ENCODE data around the gene TCEANC.
"Not testable (repeated sequence)": the region's sequence is repeated elsewhere in the genome, so short reads cannot be mapped to it uniquely, and the experiment has no call there.

Gene TCEANC

GRCh38 chrX:13652850-13653693 lies at the start of gene TCEANC:
Gene TCEANC, plus strand, starts transcription at chrX:13653141. Its CDS starts 9,368 bp downstream, at chrX:13662509.
- peak; percentile 97 for FAIRE-seq

- no peak for FAIRE-seq
Observed at GRCh38 chrX:13605611-13606010, 47.3 kb upstream of the TCEANC start.

GRCh38 chrX:13607331-13607995 lies 45.5 kb upstream of the TCEANC start:
- FAIRE-seq: no peak

- FAIRE-seq: no peak
Observed at GRCh38 chrX:13607996-13608365, 45.0 kb upstream of the TCEANC start.

- FAIRE-seq: no peak
Observed at GRCh38 chrX:13614154-13614553, 38.8 kb upstream of the TCEANC start.

GRCh38 chrX:13620207-13620606 lies 32.7 kb upstream of the TCEANC start:
- peak; percentile 36 for FAIRE-seq

- no peak for FAIRE-seq
Observed at GRCh38 chrX:13622401-13622964, 30.5 kb upstream of the TCEANC start.

- FAIRE-seq: no peak
Observed at GRCh38 chrX:13627306-13627705, 25.6 kb upstream of the TCEANC start.

GRCh38 chrX:13637224-13637623 lies 15.7 kb upstream of the TCEANC start:
- FAIRE-seq: not testable (repeated sequence)

GRCh38 chrX:13638021-13638420 lies 14.9 kb upstream of the TCEANC start:
- no peak for FAIRE-seq

- FAIRE-seq: no peak
Observed at GRCh38 chrX:13638826-13639225, 14.1 kb upstream of the TCEANC start.

GRCh38 chrX:13641684-13642083 lies 11.3 kb upstream of the TCEANC start:
- not testable (repeated sequence) for FAIRE-seq

- no peak for FAIRE-seq
Observed at GRCh38 chrX:13645464-13646153, 7.3 kb upstream of the TCEANC start.

GRCh38 chrX:13646154-13646549 lies 6.8 kb upstream of the TCEANC start:
- FAIRE-seq: no peak

GRCh38 chrX:13647709-13648212 lies 5.2 kb upstream of the TCEANC start:
- FAIRE-seq: peak; percentile 60

- FAIRE-seq: not testable (repeated sequence)
Observed at GRCh38 chrX:13648336-13648735, 4.6 kb upstream of the TCEANC start.

GRCh38 chrX:13649838-13650237 lies 3.1 kb upstream of the TCEANC start:
- FAIRE-seq: no peak

- FAIRE-seq: peak; percentile 53
Observed at GRCh38 chrX:13650318-13650717, 2.6 kb upstream of the TCEANC start.

GRCh38 chrX:13651150-13651549 lies 1.8 kb upstream of the TCEANC start:
- FAIRE-seq: peak; percentile 18

- no peak for FAIRE-seq
Observed at GRCh38 chrX:13652287-13652793, 601 bp upstream of the TCEANC start.

- no peak for FAIRE-seq
Observed at GRCh38 chrX:13654116-13654515, 1.2 kb downstream of the TCEANC start.

GRCh38 chrX:13655674-13656073 lies 2.7 kb downstream of the TCEANC start:
- FAIRE-seq: no peak

GRCh38 chrX:13658602-13659001 lies 5.7 kb downstream of the TCEANC start:
- peak; percentile 96 for FAIRE-seq

All from colon (tissue), 2 donors.